ENCODE data around the gene ZNF18.

GRCh38 chr17:11980813-11981212 is 16.5 kb downstream of the ZNF18 start:
- TF ChIP-seq PPARA (CRISPR knock-in tag; IDR thresholded peaks at IDR 0.05; ENCODE audit: borderline replicate concordance) (no peak), CSDC2 (CRISPR knock-in tag; IDR thresholded peaks at IDR 0.05) (no peak), TSHZ2 (CRISPR knock-in tag; IDR thresholded peaks at IDR 0.05) (no peak), ZFP30 (CRISPR knock-in tag; IDR thresholded peaks at IDR 0.05) (no peak), ZNF565 (CRISPR knock-in tag; conservative IDR thresholded peaks at IDR 0.05; ENCODE audit: low read depth) (no peak), OSR1 (CRISPR knock-in tag; IDR thresholded peaks at IDR 0.05) (no peak), ARNTL (CRISPR knock-in tag; IDR thresholded peaks at IDR 0.05; ENCODE audit: borderline replicate concordance, low read depth) (no peak), POU6F1 (CRISPR knock-in tag; IDR thresholded peaks at IDR 0.05; ENCODE audit: borderline replicate concordance, low read depth) (no peak)
